Neural cell (in vitro differentiated cells): ENCODE measurements around the gene APCDD1. TPM values are rescaled to one million over a fixed set of nuclear protein-coding genes. Genes with fewer than 3 reads are reported as not detected.

ENCODE experiments used
- H2AFZ ChIP-seq: fragments of 200-600, 300-800 bp; sonication (generic), shearing (Covaris generic); 2 replicates; pipeline ENCODE4 v1.6.0; 2014; ENCODE audit warnings: low read depth, mild to moderate bottlenecking, antibody characterized with exemption, low read length, moderate library complexity
- H3F3A ChIP-seq: fragments of 200-600 bp; shearing (Covaris generic); 2 replicates; pipeline ENCODE4 v1.6.1; 2016; ENCODE audit warnings: mild to moderate bottlenecking, moderate library complexity, mixed read lengths, antibody characterized with exemption, low read length; ENCODE audit not compliant: insufficient read depth, poor library complexity, severe bottlenecking
- H3K27ac ChIP-seq: fragments of 200-600, 300-800 bp; sonication (generic), shearing (Covaris generic); 2 replicates; pipeline ENCODE4 v1.5.1; 2014; ENCODE audit warnings: mild to moderate bottlenecking, low read length, moderate library complexity
- H3K27me3 ChIP-seq: fragments of 300-800, 200-600 bp; sonication (generic), shearing (Covaris generic); 2 replicates; pipeline ENCODE4 v1.6.0; 2014; ENCODE audit warnings: mild to moderate bottlenecking, low read depth, low read length, moderate library complexity; ENCODE audit not compliant: insufficient read depth
- H3K36me3 ChIP-seq: fragments of 300-800, 200-600 bp; sonication (generic), shearing (Covaris generic); 2 replicates; pipeline ENCODE4 v1.5.1; 2014; ENCODE audit warnings: mild to moderate bottlenecking, antibody characterized with exemption, low read length, moderate library complexity; ENCODE audit not compliant: insufficient read depth
- H3K4me2 ChIP-seq: fragments of 300-800, 200-600 bp; sonication (generic), shearing (Covaris generic); 2 replicates; pipeline ENCODE4 v1.6.0; 2014; ENCODE audit warnings: mild to moderate bottlenecking, low read length
- H3K4me3 ChIP-seq: fragments of 300-800, 200-600 bp; sonication (generic), shearing (Covaris generic); 2 replicates; pipeline ENCODE4 v1.5.1; 2014; ENCODE audit warnings: mild to moderate bottlenecking, low read length, moderate library complexity
- H3K79me2 ChIP-seq: fragments of 200-600 bp; shearing (Covaris generic); replicated peaks from 2 replicates; pipeline ENCODE4 v1.6.0; 2014; ENCODE audit warnings: mild to moderate bottlenecking, low read length, moderate library complexity; ENCODE audit not compliant: insufficient read depth
- H3K9ac ChIP-seq: fragments of 300-800, 200-600 bp; sonication (generic), shearing (Covaris generic); 2 replicates; pipeline ENCODE4 v1.6.1; 2016; ENCODE audit warnings: mild to moderate bottlenecking, low read length, mixed read lengths
- H3K9me2 ChIP-seq: fragments of 200-600 bp; shearing (Covaris generic); 2 replicates; pipeline ENCODE4 v1.6.1; 2016; ENCODE audit warnings: mild to moderate bottlenecking, low read length, mixed read lengths; ENCODE audit not compliant: insufficient read depth
- H3K9me3 ChIP-seq: fragments of 200-600, 300-800 bp; sonication (generic), shearing (Covaris generic); 2 replicates; pipeline ENCODE4 v1.6.1; 2016; ENCODE audit warnings: mild to moderate bottlenecking, mixed run types, low read length, moderate library complexity, mixed read lengths
- H4K20me1 ChIP-seq: fragments of 200-600 bp; shearing (Covaris generic); 2 replicates; pipeline ENCODE4 v1.6.1; 2016; ENCODE audit warnings: mild to moderate bottlenecking, mixed run types; ENCODE audit not compliant: insufficient read depth
- EP300 ChIP-seq: fragments of 450-650 bp; conservative IDR thresholded peaks from 2 replicates; pipeline ENCODE4 v1.6.1; 2014; ENCODE audit warnings: antibody characterized with exemption, mild to moderate bottlenecking, moderate library complexity; ENCODE audit not compliant: poor library complexity, severe bottlenecking
- EZH2 ChIP-seq: fragments of 200-600, 300-800 bp; shearing (Covaris generic), sonication (generic); IDR thresholded peaks from 2 replicates; pipeline ENCODE4 v1.6.1; 2014; ENCODE audit warnings: antibody characterized with exemption, low read length, borderline replicate concordance, mild to moderate bottlenecking; ENCODE audit not compliant: insufficient read depth, poor library complexity, severe bottlenecking
- MXI1 ChIP-seq: fragments of 450-650 bp; conservative IDR thresholded peaks from 2 replicates; pipeline ENCODE4 v1.6.1; 2014; ENCODE audit warnings: antibody characterized with exemption, mild to moderate bottlenecking; ENCODE audit not compliant: poor library complexity, severe bottlenecking
- POLR2AphosphoS5 ChIP-seq: IDR thresholded peaks from 2 replicates; pipeline ENCODE4 v1.6.1; 2012
- RAD21 ChIP-seq: fragments of 450-650 bp; conservative IDR thresholded peaks from 2 replicates; pipeline ENCODE4 v1.6.1; 2014; ENCODE audit warnings: antibody characterized with exemption, mild to moderate bottlenecking, moderate library complexity
- SMC3 ChIP-seq: fragments of 450-650 bp; conservative IDR thresholded peaks from 2 replicates; pipeline ENCODE4 v1.6.1; 2014; ENCODE audit warnings: antibody characterized with exemption, mild to moderate bottlenecking, moderate library complexity; ENCODE audit not compliant: poor library complexity
- TAF1 ChIP-seq: IDR thresholded peaks from 2 replicates; pipeline ENCODE4 v1.6.1; 2012; ENCODE audit warnings: low read depth
- polyA plus RNA-seq: library from polyadenylated mRNA; depleted of rRNA; stranded (reverse); fragments of >200 nt; gene quantifications from 2 replicates; pipeline ENCODE4 v1.2.3, GENCODE V29; 2014
- TF ChIP-seq, protein P1 (sequence below): fragments of 450-650 bp; IDR thresholded peaks from 2 replicates; pipeline ENCODE4 v1.5.1; 2014; ENCODE audit warnings: antibody characterized with exemption, mild to moderate bottlenecking, moderate library complexity; ENCODE audit not compliant: poor library complexity, severe bottlenecking
- TF ChIP-seq, protein P2 (sequence below): IDR thresholded peaks from 2 replicates; pipeline ENCODE4 v1.6.1; 2012; ENCODE audit warnings: borderline replicate concordance

The APCDD1 gene
- polyA plus RNA-seq, 1 donor from 2014 or later = 0.58 TPM

DNA sequence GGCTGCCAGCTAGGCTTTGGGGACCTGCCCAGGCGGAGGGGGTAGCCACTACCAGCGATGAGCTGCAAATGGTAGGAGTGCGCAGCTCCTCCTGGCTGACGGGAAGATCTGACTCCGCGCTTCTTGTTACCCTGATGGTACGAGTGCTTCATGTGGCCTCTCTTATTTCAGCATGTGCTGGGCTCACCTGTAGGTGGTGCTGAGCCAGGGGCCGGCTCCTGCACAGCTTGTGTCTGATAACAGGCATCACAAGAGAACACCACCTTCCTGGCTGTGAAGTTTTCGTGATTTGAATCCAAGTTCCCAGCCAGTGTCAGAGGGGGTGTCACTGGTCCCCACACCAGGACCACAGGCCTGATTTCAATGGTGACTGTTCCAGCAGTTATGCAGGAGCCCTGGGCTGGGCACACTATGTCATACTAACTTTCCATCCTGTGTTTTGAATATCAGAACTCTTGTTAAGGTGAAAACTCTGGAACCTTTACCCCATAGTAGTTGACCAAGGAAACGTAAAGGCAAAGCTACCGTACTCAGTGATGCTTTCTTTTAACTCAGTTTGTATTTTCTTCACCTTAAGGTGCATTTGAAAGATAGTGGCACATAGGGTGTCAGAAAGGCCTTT, 28.0 kb downstream of the APCDD1 start:
- Histone ChIP-seq H3K4me3 (no peak overlapping the region), H3K27ac (no peak overlapping the region), H3K4me2 (no peak overlapping the region), H3K9me3 (no peaks in the 10 kb centered on the region), H4K20me1 (no peaks in the 10 kb centered on the region), H3K27me3 (no peaks in the 10 kb centered on the region), H2AFZ (no peak overlapping the region), H3K79me2 (no peaks in the 10 kb centered on the region), H3K9me2 (no peaks in the 10 kb centered on the region), H3K36me3 (no peaks in the 10 kb centered on the region), H3K9ac (no peak overlapping the region), H3F3A (no peaks in the 10 kb centered on the region)
- no peak for TF ChIP-seq SMC3
- no peak for TF ChIP-seq TAF1
- no peak for TF ChIP-seq RAD21
- TF ChIP-seq, protein P1, sequence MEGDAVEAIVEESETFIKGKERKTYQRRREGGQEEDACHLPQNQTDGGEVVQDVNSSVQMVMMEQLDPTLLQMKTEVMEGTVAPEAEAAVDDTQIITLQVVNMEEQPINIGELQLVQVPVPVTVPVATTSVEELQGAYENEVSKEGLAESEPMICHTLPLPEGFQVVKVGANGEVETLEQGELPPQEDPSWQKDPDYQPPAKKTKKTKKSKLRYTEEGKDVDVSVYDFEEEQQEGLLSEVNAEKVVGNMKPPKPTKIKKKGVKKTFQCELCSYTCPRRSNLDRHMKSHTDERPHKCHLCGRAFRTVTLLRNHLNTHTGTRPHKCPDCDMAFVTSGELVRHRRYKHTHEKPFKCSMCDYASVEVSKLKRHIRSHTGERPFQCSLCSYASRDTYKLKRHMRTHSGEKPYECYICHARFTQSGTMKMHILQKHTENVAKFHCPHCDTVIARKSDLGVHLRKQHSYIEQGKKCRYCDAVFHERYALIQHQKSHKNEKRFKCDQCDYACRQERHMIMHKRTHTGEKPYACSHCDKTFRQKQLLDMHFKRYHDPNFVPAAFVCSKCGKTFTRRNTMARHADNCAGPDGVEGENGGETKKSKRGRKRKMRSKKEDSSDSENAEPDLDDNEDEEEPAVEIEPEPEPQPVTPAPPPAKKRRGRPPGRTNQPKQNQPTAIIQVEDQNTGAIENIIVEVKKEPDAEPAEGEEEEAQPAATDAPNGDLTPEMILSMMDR = no peak
- TF ChIP-seq MXI1 = no peak
- no peak for TF ChIP-seq POLR2AphosphoS5
- no peak for TF ChIP-seq EZH2
- TF ChIP-seq, protein P2, sequence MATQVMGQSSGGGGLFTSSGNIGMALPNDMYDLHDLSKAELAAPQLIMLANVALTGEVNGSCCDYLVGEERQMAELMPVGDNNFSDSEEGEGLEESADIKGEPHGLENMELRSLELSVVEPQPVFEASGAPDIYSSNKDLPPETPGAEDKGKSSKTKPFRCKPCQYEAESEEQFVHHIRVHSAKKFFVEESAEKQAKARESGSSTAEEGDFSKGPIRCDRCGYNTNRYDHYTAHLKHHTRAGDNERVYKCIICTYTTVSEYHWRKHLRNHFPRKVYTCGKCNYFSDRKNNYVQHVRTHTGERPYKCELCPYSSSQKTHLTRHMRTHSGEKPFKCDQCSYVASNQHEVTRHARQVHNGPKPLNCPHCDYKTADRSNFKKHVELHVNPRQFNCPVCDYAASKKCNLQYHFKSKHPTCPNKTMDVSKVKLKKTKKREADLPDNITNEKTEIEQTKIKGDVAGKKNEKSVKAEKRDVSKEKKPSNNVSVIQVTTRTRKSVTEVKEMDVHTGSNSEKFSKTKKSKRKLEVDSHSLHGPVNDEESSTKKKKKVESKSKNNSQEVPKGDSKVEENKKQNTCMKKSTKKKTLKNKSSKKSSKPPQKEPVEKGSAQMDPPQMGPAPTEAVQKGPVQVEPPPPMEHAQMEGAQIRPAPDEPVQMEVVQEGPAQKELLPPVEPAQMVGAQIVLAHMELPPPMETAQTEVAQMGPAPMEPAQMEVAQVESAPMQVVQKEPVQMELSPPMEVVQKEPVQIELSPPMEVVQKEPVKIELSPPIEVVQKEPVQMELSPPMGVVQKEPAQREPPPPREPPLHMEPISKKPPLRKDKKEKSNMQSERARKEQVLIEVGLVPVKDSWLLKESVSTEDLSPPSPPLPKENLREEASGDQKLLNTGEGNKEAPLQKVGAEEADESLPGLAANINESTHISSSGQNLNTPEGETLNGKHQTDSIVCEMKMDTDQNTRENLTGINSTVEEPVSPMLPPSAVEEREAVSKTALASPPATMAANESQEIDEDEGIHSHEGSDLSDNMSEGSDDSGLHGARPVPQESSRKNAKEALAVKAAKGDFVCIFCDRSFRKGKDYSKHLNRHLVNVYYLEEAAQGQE = no peak
- no peak for TF ChIP-seq EP300

DNA sequence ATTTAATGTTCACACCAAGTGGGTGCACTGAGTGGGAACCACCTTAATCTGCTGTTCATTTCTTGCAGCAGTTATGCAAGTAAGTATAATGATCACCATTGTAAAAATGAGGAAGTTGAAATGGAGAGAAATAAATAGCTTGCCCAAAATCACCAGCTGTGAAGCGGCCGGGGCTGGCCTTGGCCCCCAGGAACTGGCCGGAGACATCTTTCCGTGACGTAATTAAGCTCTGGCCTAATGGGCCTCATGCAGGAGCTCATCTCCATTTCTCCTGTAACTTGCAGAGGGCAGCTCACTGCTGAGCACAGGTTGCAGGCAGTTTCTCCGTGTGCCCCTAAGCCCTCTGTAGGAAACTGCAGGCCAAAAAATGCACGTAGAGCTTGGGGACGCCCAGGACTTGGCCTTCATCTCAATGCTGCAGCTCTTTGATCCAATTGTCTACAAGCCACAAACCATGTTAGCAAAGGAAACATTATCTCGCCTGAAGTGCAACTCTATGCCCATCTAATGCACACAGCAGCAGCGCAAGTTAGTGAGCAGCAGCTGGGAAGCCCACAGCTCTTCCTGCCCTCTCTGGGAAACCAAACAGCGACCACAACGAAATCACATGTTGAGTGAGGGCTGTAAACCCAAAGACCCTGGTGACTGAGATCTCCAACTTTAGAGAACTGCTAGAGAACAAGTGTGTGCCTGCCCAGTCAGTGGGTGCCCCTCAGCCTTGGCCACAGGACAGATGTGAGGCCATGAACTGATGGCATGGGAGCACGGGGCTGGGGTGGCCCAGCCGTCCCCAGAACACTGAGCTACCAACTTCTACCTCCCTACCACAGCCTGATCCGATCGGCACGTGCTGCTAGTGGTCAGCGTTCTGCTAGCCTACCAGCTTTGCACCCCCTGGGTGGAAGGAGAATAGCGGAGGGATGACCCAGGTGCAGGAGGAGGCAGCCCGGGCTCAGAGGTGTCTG, 28.8 kb downstream of the APCDD1 start:
- no peak overlapping the region for H3K9ac ChIP-seq
- H3F3A ChIP-seq = no peaks in the 10 kb centered on the region
- TF ChIP-seq, protein P1 = no peak
- TF ChIP-seq EZH2 = no peak
- no peaks in the 10 kb centered on the region for H3K27me3 ChIP-seq
- H3K9me3 ChIP-seq = no peaks in the 10 kb centered on the region
- no peaks in the 10 kb centered on the region for H3K79me2 ChIP-seq
- H3K4me3 ChIP-seq = no peak overlapping the region
- H3K9me2 ChIP-seq = no peaks in the 10 kb centered on the region
- no peak overlapping the region for H3K27ac ChIP-seq
- H2AFZ ChIP-seq = no peak overlapping the region
- H3K4me2 ChIP-seq = no peak overlapping the region
- no peaks in the 10 kb centered on the region for H4K20me1 ChIP-seq
- no peaks in the 10 kb centered on the region for H3K36me3 ChIP-seq
